GM21576 (cell line): ENCODE measurements around the gene BST2.

Experiments used
- ATAC-seq: cut with Tn5 transposase; IDR thresholded peaks from one replicate; pipeline ENCODE4 v1.9.1; 2021; ENCODE audit warnings: mild to moderate bottlenecking, moderate library complexity; ENCODE audit not compliant: unreplicated experiment

The BST2 gene

DNA sequence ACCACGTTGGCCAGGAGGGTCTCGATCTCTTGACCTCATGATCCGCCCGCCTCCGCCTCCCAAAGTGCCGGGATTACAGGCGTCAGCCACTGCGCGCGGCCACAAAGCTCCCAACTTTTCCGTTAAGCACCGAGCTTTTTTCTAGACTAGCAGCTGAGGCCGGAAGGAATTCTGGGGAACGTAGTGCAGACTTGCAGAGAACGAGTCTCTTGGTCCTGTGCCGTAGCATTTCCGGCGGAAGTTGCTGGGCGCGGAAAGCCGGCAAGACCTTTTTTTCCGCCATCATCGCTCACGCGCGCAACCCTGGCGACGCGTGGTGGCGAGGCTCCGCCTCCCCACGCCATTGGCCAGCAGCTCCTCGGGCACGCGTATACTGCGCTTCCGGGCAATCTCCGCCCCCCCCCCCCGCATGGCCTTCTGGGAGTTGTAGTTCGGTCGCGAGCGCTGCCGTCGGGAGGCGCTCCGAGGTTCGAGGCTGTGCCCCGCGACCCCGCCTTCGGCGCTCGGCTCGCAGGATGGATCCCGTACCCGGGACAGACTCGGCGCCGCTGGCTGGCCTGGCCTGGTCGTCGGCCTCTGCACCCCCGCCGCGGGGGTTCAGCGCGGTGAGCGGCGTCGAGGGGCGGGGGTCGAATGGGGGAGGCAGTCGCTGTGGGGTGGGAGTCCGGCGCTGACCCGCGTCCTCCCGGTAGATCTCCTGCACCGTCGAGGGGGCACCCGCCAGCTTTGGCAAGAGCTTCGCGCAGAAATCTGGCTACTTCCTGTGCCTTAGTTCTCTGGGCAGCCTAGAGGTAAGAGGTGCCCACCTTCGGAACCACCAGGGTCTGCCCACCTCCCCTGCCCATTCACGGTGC, 14.4 kb upstream of the BST2 start, which contains the start of gene MVB12A:
Gene MVB12A, plus strand, starts transcription at position 427 of the 854 bp plus-strand sequence. Its CDS starts 89 bp downstream, at position 516.
- peak; percentile 81 for ATAC-seq

DNA sequence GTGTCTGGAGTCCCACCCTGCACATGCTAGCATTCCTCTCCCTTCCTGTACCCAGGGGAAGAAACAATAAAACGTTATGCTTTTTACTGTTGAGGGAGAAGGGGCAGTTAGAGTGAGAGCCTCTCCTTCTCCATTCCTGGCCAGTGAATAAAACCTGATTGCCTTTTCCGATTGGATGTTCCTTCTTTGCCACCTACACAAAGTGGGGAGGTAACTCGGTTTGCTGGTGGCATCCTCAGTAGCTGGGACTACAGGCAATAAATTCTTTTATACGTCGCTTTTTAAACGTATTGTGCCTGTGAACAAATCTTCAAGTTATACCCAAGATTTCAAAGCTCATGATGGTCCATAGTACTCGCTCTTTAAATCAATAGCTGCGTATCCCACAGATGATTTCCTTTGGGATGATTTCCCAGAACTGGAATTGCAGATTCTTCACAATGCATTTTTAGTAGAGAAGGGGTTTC, 13.8 kb upstream of the BST2 start:
- ATAC-seq, result no peak

- ATAC-seq, result no peak
These were observed 13.3 kb upstream of the BST2 start for GRCh38 chr19:17418710-17419109.

DNA sequence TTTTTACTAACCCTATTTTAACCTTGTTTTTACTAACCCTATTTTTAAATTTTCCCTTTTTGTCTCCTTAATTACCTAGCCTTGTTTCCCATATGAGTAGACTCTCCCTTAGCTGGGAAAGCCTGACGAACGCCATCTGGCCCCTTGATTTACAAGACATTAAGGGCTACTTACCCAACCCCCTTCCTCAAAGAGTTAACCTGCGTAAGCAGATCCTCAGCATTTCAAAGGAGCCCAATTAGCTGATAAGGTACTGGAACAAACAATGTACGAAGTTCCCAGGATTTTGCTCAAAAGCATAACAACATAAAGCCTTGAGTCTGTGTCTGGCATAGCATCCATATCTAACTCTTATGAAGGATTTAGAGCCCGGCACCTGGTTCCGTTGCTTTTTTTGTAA, 9.7 kb upstream of the BST2 start:
- ATAC-seq, result no peak

DNA sequence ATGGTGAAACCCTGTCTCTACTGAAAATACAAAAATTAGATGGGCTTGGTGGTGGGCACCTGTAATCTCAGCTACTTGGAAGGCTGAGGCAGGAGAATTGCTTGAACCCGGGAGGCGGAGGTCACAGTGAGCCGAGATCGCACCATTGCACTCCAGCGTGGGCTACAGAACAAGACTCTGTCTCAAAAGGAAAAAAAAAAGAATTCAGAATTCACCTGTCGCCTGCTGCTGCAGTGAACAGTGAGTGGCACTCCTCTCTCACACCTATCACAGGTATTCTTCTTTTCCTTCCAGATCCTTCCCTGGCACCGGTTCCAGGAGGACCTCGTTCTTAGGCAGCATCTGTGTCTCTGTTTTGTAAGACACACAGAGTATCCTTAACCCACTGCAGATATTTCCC, 8.7 kb upstream of the BST2 start:
- ATAC-seq, result no peak

GRCh38 chr19:17411801-17412200, 6.4 kb upstream of the BST2 start:
- no peak for ATAC-seq

DNA sequence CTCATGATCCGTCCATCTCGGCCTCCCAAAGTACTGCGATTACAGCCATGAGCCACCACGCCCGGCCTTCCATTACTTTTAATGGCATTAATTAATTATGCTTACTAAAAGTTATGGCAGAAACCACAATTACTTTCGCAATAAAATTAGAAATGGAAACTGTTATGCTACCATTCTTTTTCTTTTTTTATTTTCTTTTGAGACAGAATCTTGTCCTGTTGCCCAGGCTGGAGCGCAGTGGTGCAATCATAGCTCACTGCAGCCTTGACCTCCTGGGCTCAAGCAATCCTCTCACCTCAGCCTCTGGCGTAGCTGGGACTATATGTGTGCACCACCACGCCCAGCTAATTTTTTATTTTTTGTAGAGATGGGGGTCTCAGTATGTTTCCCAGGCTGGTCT, 4.6 kb upstream of the BST2 start:
- ATAC-seq, result no peak

DNA sequence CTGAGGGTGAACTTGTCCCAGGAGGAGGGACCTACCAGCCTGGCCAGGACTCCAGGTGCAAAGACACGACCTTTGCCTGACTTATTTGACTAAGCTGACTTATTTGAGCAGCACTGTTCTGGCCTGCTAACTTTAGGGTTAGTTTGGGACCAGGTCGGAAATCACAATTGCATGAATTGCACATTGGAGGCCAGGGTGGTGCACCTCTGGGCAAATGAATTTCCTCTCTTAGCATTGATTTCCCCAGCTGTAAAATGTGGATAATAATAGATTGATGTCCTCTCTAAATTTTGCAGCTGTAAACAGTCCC, 1.4 kb upstream of the BST2 start:
- no peak for ATAC-seq

GRCh38 chr19:17406046-17406886, 836 bp upstream of the BST2 start:
- no peak for ATAC-seq

GRCh38 chr19:17404621-17405249, 695 bp downstream of the BST2 start:
- peak; percentile 9 for ATAC-seq

DNA sequence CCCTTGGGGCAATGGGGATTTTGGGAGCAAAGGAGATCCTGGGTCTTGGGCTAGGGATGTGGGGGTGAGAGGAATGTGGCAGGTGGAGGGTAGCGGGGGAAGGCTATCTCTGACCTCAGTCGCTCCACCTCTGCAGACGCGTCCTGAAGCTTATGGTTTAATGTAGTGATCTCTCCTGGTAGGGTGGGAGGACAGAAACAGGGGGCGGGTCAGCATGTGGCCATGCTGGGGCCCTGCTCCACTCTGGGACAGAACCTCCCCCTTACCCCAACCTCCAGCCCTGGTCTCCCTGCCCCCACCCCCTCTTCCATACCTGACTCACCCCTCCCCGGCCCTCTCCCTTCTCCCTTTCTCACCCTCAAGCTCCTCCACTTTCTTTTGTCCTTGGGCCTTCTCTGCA, 1.4 kb downstream of the BST2 start:
- no peak for ATAC-seq

DNA sequence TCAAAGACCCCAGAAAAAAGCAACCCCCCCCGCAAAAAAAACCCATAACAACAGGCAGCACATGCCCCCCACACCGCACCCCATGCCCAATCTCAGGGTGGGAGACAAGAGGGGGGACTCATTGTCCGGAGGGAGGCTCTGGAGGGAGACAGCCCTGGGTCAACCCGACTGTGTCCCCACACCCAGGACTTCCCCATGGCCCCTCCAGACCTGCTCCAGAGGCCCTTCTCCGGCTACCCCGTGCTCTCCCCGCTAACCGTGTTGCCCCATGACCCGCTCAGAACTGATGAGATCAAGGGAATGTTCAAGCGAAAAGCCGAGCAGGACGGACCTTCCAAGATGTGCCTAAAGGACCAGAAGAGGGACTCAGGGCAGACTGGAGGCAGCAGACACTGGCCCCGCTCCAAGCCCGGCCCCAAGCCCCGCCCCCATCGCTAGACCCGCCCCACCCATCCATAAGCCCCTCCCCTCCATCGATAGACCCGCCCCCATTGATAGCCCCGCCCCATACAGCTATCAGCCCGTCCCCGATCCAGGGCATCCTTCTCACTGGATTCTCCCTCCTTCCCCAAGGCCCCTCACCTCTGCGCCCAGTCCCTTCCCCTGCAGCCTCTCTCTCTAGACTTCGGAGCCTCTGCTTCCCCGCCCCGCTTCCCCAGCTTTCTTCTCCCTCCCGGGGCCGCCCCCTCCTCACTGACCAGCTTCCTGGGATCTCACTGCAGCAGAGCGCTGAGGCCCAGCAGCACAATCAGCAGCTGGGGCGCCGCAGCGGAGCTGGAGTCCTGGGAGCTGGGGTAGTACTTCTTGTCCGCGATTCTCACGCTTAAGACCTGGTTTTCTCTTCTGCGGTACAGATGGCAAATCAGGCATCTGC, 2.2 kb downstream of the BST2 start:
- ATAC-seq, result no peak

- ATAC-seq, result no peak
These were observed 3.8 kb downstream of the BST2 start for GRCh38 chr19:17401628-17402027.

GRCh38 chr19:17398902-17399527, 6.4 kb downstream of the BST2 start:
- no peak for ATAC-seq

- no peak for ATAC-seq
These were observed 10.5 kb downstream of the BST2 start for GRCh38 chr19:17394891-17395415.

DNA sequence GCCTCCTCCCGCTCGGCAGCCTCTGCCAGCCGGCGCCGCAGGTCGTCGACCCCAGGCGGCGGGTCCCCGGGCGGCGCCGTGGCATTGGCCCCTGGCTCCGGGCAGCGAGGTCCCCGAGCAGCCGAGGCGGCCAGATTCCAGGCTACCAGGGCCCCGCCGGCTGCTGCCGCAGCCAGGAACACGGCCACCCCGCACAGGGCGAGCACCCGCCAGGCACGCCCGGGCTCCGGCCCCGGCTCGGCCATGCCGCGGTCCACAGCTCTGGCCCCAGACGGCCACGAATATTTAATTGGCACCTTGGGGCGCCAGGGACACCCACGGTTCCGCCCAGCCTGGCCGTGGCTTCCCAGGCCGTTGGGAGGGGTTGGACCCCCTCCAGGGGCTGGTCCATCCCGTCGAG, 11.5 kb downstream of the BST2 start, which contains the start of gene CCDC194:
Gene CCDC194, minus strand, starts transcription at position 283 of the 400 bp plus-strand sequence. Its CDS starts 38 bp downstream, at position 245.
- ATAC-seq, result no peak

GRCh38 chr19:17393002-17393401, 12.4 kb downstream of the BST2 start:
- no peak for ATAC-seq

GRCh38 chr19:17391371-17392151, 13.9 kb downstream of the BST2 start:
- ATAC-seq, result no peak
